Thyroid gland (tissue), 4 donors: Measurements from ENCODE around the gene ABCB1.

Experiments used
- POLR2A ChIP-seq, 2 donors: fragments of 450-650 bp; IDR thresholded peaks; one replicate each; pipeline ENCODE4 v1.6.1; 2017; ENCODE audit warnings: antibody characterized with exemption in 2 of 2, mild to moderate bottlenecking in 2 of 2, moderate library complexity in 1 of 2
- TF ChIP-seq, protein P1 (sequence below), 6 experiments: fragments of 200-600 bp in 3 of 6; fragments of 450-650 bp in 3 of 6; sonication (generic) in 3 of 6; IDR thresholded peaks; one replicate each; pipeline ENCODE4 v1.5.1; 2016 to 2019; ENCODE audit warnings: antibody characterized with exemption in 6 of 6, mild to moderate bottlenecking in 2 of 6, inconsistent platforms in 1 of 6, moderate library complexity in 1 of 6

DNA sequence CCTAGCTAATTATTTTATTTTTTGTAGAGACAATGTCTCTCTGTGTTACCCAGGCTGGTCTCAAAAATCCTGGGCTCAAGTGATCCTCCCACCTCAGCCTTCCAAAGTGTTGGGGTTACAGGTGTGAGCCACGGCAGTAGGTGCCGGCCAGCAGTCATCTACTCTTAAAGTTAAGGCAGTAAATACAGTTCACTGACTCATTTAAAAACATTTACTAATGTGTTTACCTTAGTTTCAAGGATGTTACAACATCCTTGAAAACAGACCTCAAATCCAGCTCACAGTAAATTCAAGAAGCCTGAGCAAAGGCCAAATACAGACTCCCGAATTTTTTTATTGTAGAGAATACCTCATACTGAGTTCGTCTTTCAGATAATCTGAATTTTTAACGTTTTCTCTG, 95.6 kb downstream of the ABCB1 start:
- TF ChIP-seq, protein P1, sequence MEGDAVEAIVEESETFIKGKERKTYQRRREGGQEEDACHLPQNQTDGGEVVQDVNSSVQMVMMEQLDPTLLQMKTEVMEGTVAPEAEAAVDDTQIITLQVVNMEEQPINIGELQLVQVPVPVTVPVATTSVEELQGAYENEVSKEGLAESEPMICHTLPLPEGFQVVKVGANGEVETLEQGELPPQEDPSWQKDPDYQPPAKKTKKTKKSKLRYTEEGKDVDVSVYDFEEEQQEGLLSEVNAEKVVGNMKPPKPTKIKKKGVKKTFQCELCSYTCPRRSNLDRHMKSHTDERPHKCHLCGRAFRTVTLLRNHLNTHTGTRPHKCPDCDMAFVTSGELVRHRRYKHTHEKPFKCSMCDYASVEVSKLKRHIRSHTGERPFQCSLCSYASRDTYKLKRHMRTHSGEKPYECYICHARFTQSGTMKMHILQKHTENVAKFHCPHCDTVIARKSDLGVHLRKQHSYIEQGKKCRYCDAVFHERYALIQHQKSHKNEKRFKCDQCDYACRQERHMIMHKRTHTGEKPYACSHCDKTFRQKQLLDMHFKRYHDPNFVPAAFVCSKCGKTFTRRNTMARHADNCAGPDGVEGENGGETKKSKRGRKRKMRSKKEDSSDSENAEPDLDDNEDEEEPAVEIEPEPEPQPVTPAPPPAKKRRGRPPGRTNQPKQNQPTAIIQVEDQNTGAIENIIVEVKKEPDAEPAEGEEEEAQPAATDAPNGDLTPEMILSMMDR (IDR thresholded peaks at IDR 0.05): no peak
- no peak for TF ChIP-seq POLR2A (IDR thresholded peaks at IDR 0.05)
